GM21381 (cell line): Measurements from ENCODE around the gene RNPC3.

Experiments
- ATAC-seq: cut with Tn5 transposase; IDR thresholded peaks from one replicate; pipeline ENCODE4 v1.9.1; 2021; ENCODE audit warnings: mild to moderate bottlenecking, moderate library complexity; ENCODE audit not compliant: unreplicated experiment

Gene RNPC3, protein sequence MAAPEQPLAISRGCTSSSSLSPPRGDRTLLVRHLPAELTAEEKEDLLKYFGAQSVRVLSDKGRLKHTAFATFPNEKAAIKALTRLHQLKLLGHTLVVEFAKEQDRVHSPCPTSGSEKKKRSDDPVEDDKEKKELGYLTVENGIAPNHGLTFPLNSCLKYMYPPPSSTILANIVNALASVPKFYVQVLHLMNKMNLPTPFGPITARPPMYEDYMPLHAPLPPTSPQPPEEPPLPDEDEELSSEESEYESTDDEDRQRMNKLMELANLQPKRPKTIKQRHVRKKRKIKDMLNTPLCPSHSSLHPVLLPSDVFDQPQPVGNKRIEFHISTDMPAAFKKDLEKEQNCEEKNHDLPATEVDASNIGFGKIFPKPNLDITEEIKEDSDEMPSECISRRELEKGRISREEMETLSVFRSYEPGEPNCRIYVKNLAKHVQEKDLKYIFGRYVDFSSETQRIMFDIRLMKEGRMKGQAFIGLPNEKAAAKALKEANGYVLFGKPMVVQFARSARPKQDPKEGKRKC

GRCh38 chr1:103525607-103526507 lies at the start of gene RNPC3:
TSS of gene RNPC3 (plus strand) at chr1:103525699. CDS start at chr1:103526071, 372 bp downstream.
- peak; percentile 74 for ATAC-seq

GRCh38 chr1:103477101-103477500 lies 48.4 kb upstream of the RNPC3 start:
- no peak for ATAC-seq

DNA sequence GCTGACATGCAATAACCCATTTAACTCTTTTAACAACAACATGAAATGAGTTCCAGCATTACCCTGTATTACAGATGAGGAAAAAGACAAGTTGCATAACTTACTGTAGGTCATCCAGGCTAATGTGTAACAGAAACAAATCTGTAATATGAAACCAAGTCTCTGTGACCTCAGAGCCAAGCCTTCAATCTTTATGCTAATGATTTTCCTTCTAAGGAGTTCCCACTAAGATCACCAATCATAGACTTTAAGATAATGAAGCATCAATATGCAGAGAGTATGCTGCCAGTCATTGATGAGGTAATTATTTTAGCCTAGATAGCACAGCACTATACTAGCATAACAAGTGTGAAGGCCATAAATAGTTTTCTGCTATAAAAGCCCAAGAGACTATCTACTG lies 35.6 kb upstream of the RNPC3 start:
- peak; percentile 60 for ATAC-seq

DNA sequence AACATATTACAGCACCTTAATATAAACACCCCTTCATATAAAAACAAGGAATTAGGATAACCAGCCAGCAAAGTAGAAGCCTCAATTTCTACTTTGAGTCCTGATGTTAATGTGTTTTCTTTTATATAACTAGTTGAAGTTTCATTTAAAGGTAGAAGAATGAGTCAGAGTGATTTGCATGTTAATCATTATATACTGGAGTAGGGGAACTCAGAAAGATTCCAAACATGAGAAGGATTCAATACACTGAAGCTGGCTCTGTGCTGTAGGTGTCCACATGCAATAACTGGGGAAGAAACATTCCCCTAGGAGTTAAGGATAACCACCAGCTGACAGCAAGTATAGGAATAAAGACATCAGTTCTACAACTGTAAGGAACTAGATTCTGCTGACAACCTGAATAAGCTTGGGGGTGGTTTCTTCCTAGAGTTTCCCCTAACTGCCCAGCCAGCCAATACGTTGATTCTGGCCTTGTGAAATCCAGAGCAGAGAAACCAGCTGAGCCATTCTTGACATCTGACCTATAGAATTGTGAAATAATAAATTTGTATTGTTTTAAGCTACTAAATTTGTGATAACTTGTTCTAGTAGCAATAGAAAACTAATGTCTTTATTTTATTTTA lies 33.4 kb upstream of the RNPC3 start:
- no peak for ATAC-seq

- no peak for ATAC-seq
These were observed 29.4 kb upstream of the RNPC3 start for GRCh38 chr1:103496014-103496635.

- no peak for ATAC-seq
These were observed 28.1 kb upstream of the RNPC3 start for GRCh38 chr1:103497404-103497803.

- no peak for ATAC-seq
These were observed 16.2 kb upstream of the RNPC3 start for GRCh38 chr1:103509250-103509649.

GRCh38 chr1:103513711-103514110 lies 11.8 kb upstream of the RNPC3 start:
- no peak for ATAC-seq

DNA sequence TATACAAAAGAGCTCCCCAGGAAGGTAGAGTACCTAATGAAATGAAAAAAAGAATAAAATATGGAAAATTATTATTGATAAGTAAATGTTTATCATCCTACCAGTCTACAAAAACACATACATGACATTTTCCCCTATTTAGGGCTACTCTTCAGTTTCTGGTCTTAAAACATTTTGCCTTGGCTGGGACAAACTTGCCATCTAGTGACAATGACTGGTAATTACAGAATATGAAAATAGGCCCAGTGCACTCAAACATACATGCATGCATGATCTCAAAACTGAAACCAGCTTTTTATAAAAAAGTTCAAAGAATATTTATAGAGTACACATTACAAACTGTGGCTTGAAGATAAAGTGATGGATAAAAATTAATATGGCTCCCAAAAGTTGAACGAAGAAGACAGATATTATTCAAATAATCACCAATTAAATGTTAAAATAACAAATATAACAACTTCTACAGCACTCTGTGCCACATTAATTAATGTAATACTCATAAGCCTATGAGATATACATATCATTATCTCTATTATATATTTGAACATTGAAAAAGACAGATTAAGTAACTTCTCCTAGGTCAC lies 10.5 kb upstream of the RNPC3 start:
- peak; percentile 52 for ATAC-seq

DNA sequence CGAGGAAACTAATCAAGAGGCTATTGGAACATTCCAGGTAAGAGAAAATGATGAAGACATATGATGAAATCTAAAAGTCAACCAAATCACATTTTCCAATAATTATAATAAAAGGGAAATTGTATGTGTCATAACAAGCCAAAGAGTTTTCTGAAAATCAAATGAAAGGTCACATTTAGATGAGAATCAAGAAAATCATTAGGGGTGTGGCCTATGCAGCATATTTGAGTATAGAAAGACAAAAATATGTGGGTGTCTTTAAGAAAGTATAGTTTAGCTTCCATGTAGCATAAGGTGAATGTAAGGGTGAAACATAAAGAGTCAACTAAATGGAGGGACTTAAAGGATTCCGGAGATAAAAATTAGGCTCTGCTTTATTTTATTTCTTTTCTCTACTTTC lies 9.2 kb upstream of the RNPC3 start:
- ATAC-seq = no peak

GRCh38 chr1:103516693-103517092 lies 8.8 kb upstream of the RNPC3 start:
- no peak for ATAC-seq

DNA sequence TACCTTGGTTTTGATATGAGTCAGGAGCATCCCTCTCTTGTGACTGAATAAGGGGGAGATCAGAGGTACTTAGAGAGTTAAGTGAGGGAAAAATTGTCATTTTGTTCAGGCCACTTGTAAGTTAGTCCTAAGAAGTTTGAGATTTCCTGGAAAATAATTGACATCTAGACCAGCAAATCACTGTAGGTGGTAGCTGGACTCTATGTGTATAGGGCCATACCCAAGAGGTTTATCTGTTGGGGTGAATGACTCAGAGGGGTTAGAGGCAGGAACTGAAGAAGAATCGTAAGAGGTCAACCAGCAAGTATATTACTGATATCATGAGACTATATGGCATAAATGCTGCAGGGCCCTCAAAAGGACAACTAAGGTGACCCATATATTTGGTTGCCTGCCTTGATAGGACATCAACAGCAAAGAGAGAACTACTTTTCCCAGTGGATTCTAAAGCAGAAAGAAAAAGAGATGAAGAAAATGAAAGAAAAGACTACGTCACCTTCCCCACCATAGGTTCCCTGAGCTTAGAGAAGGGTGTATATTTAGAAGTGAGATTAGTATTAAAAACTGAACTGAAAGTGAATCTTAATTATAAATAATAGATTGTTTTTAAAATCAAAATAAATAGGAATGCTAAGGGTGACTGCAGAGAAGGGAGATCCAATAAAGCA lies 8.0 kb upstream of the RNPC3 start:
- peak; percentile 92 for ATAC-seq

DNA sequence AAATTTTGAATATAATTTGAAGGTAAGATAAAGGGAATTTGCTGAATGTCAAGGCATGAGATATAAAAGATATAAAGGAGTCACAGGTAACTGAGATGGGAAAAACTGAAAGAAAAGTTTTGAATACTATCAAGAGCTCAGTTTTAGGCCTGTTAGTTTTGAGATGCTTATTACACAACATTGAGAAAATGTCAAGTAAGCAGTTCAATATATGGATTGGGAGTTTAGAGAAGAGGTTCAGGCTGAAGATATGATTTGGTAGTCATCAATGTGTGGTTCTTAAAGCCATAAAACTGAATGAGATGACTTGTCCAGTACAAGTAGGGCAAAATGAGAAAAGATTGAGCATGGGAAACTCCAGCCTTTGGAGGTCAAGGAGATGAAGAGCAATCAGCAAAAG lies 4.7 kb upstream of the RNPC3 start:
- ATAC-seq = no peak

DNA sequence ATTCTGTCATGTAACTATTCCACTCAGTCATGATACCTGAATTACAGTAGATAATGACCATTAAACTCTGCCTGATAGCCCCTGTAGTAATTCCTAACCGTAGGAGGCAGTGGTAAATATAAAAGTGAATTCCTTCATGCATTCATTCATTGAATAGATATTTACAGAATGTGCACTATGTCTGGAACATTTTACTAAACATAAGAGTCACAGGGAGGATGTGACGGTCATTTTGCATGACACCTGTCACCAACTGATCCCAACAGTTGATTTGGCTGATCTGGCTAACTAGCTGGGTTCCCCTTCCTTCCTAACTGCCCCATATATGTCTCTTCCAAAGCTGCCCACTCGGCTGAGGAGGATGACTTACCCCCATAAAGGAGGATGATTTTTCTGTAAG lies 2.2 kb upstream of the RNPC3 start:
- no peak for ATAC-seq

- ATAC-seq = peak; percentile 52
These were observed 339 bp upstream of the RNPC3 start for GRCh38 chr1:103525114-103525606.

DNA sequence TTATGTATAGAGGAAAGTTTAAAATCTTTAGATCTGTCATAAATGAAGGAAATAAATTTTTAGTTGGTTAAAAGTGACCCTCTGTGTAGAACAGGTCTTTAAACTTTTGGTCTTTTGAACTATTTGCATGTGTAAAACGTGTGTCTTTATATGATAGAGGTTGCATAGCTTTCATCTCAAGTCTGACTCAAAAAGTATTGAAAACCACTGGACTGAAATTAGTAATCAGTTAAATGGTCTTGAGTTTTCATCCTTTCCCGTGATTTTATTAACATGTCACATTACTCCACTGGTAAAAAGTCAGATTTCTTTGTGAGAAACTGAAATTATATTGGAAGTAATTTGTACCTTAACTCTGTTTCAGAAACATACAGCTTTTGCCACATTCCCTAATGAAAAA lies 1.8 kb downstream of the RNPC3 start:
- no peak for ATAC-seq

GRCh38 chr1:103529746-103530145 lies 4.2 kb downstream of the RNPC3 start:
- ATAC-seq = no peak

- ATAC-seq = no peak
These were observed 12.7 kb downstream of the RNPC3 start for GRCh38 chr1:103538226-103538625.

GRCh38 chr1:103541431-103541830 lies 15.9 kb downstream of the RNPC3 start:
- no peak for ATAC-seq

DNA sequence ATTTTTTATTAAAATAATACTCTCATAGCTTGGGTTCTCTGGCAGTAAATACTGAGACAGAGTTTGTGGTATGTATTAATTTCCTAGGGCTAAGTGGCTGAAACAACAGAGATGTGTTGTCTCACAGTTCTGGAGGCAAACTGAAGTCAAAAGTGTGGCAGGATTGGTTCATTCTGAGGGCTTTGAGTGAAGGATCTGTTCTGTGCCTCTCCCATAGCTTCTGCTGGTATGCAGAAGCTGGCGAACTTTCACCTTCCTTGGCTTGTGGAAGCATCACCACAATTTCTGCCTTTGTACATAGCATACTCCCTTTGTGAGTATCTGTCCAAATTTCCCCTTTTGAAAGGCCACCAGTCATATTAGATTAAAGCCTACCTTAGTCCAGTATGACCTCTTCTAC lies 21.0 kb downstream of the RNPC3 start:
- no peak for ATAC-seq
